ENCODE results near the gene NLRP9.

The NLRP9 gene

DNA sequence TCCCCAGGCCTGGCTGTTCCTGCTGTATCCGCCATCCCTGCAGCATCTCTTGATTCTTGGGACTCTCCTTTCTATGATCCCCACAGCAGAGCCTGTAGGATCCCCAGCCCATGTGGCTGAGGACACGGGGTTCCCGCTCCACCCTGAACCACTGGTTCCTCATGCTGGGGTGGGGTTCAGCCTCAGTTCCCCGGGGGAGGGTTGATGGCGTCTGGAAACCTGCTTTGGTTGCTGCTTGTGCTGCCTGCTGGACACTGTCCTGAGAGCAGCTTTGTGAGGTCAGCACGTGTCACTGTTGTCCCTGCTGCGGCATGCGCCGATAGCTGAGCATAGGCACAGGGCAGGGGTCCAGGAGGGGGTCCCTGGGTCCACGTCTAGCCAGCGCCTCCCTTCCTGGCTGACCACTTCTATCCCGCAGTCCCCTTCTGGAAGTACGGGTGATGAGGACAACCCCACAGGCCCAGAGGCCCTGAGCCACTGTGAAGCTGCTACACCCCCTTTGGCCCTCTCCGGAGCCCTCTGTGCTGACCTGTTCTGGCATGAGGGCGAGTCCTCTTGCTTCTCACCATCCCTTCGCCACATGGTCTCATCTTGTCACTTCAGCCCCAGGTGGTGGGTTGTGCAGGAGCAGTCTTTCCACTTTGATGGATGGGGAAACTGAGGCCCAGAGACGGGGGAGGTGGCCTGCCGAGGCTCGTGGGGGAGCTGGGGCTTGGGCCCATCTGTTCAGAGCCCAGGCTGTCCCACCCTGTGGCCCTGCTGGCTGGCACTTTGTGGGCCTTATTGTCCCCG lies 57.7 kb downstream of the NLRP9 start:
- Histone ChIP-seq H3K79me2 (ENCODE audit: low read length) (peaks cover 97% of the 10 kb centered on the region), H2AFZ (ENCODE audit: low read depth, low read length) (no peak overlapping the region), H3K4me2 (ENCODE audit: low read length) (no peak overlapping the region), H3K4me3 (ENCODE audit: low read length) (no peak overlapping the region), H3K27me3 (ENCODE audit: low read depth, low read length) (no peaks in the 10 kb centered on the region), H3K9me3 (ENCODE audit: insufficient read depth, low read length) (no peaks in the 10 kb centered on the region), H4K20me1 (ENCODE audit: insufficient read depth, low read length) (peaks cover 64% of the 10 kb centered on the region), H3K9ac (ENCODE audit: low read length) (no peak overlapping the region), H3K36me3 (replicated peaks; ENCODE audit: low read depth, low read length) (peaks cover 63% of the 10 kb centered on the region), H3K27ac (ENCODE audit: low read length) (no peak overlapping the region), H3K4me1 (ENCODE audit: low read length) (peaks cover 36% of the 10 kb centered on the region)
- no peak for TF ChIP-seq CTCF (IDR thresholded peaks at IDR 0.05; ENCODE audit: low read depth, low read length)
- no peak for TF ChIP-seq EZH2phosphoT487 (IDR thresholded peaks at IDR 0.05; ENCODE audit: low read depth)

GRCh38 chr19:55679343-55680257 lies 58.6 kb downstream of the NLRP9 start:
- peaks cover 93% of the 10 kb centered on the region for H3K79me2 ChIP-seq (ENCODE audit: low read length)
- H3K4me3 ChIP-seq (ENCODE audit: low read length), result no peak overlapping the region
- H2AFZ ChIP-seq (ENCODE audit: low read depth, low read length), result no peak overlapping the region
- H3K27ac ChIP-seq (ENCODE audit: low read length), result no peak overlapping the region; the same call in 1 of the 2 replicates
- no peak overlapping the region; the same call in 1 of the 2 replicates for H3K4me2 ChIP-seq (ENCODE audit: low read length)
- no peaks in the 10 kb centered on the region for H3K27me3 ChIP-seq (ENCODE audit: low read depth, low read length)
- H3K4me1 ChIP-seq (ENCODE audit: low read length), result peaks cover 36% of the 10 kb centered on the region
- TF ChIP-seq CTCF (IDR thresholded peaks at IDR 0.05; ENCODE audit: low read depth, low read length), result no peak
- TF ChIP-seq EZH2phosphoT487 (IDR thresholded peaks at IDR 0.05; ENCODE audit: low read depth), result no peak
- H3K36me3 ChIP-seq (replicated peaks; ENCODE audit: low read depth, low read length), result peaks cover 54% of the 10 kb centered on the region
- H3K9ac ChIP-seq (ENCODE audit: low read length), result no peak overlapping the region
- no peaks in the 10 kb centered on the region for H3K9me3 ChIP-seq (ENCODE audit: insufficient read depth, low read length)
- H4K20me1 ChIP-seq (ENCODE audit: insufficient read depth, low read length), result peaks cover 55% of the 10 kb centered on the region

DNA sequence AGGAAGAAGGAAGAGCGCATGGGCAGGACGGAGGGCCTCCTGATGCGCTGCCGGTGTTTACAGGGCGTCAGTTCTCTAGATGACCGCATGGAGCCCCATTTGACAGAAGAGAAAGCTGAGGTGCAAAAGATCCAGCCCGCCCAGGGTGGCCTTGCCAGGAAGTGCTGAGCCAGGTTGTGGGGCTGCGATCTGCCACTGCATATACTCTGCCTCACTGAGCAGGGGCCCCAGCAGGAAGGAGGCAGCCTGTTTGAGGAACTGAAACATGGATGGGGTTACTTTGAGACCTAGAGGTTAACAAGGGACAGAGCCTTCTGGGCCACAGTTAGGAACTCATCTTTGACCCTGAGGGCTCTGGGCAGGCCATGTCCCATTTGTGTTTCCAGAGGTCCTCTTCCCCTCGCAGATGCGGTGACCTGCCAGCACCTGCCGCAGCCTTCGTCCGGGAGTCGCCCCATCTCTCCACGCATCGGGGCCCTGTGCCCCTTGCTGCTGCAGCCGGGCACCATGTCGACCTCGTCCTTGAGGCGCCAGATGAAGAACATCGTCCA lies 60.0 kb downstream of the NLRP9 start:
- Histone ChIP-seq H3K79me2 (ENCODE audit: low read length) (peaks cover 88% of the 10 kb centered on the region), H3K27me3 (ENCODE audit: low read depth, low read length) (no peaks in the 10 kb centered on the region), H3K9ac (ENCODE audit: low read length) (peak overlapping the region; percentile 93), H3K4me1 (ENCODE audit: low read length) (peaks cover 46% of the 10 kb centered on the region), H3K9me3 (ENCODE audit: insufficient read depth, low read length) (no peaks in the 10 kb centered on the region), H3K27ac (ENCODE audit: low read length) (peak overlapping the region; percentile 92), H3K36me3 (replicated peaks; ENCODE audit: low read depth, low read length) (peaks cover 44% of the 10 kb centered on the region), H4K20me1 (ENCODE audit: insufficient read depth, low read length) (peaks cover 47% of the 10 kb centered on the region), H3K4me3 (ENCODE audit: low read length) (peak overlapping the region; percentile 99), H3K4me2 (ENCODE audit: low read length) (peak overlapping the region; percentile 93), H2AFZ (ENCODE audit: low read depth, low read length) (no peak overlapping the region)
- no peak for TF ChIP-seq EZH2phosphoT487 (IDR thresholded peaks at IDR 0.05; ENCODE audit: low read depth)
- no peak; the same call in none of the 2 replicates for TF ChIP-seq CTCF (IDR thresholded peaks at IDR 0.05; ENCODE audit: low read depth, low read length)
